A549 (cell line): ENCODE measurements around the gene TMEM60. TPM values are rescaled to one million over a fixed set of nuclear protein-coding genes. Genes with fewer than 3 reads are reported as not detected.

Source experiments
- ATAC-seq, 2 experiments: fragments of 200-7000 bp in 1 of 2; fragments of >200 bp in 1 of 2; cut with Nextera tagmentation in 1 of 2; cut with Tn5 transposase in 1 of 2; 3 replicates each; pipeline versions ENCODE4 v1.8.0 to v1.9.1; 2018 to 2020; ENCODE audit warnings: mild to moderate bottlenecking in 1 of 2, moderate library complexity in 1 of 2
- CTCF ChIA-PET: fragments of 300-600 bp; sonication (Branson Sonifier 250); formaldehyde crosslinking; extraction: SDS; loops from one replicate; lab custom pipeline; 2021; ENCODE audit warnings: antibody characterized with exemption, inconsistent platforms; lab: Yijun Ruan, JAX
- POLR2A ChIA-PET: fragments of 350-600 bp; formaldehyde crosslinking; extraction: SDS; loops from one replicate; lab custom pipeline; 2021; ENCODE audit warnings: antibody characterized with exemption, inconsistent platforms; lab: Yijun Ruan, JAX
- DNase-seq, 2 experiments: peaks; one replicate each; pipeline versions ENCODE4 v3.0.0 to v3.0.0-alpha.2; 2011 to 2016; ENCODE audit warnings: low read depth in 1 of 2, low spot score in 1 of 2
- FAIRE-seq: peaks from 2 replicates; lab custom pipeline; 2011; peaks lifted over from hg19 to GRCh38; lab: Jason Lieb, UNC
- H3K27ac ChIP-seq, 2 experiments: fragments of >200 bp; sonication (Bioruptor Twin); formaldehyde crosslinking; 3 replicates each; pipeline ENCODE4 v1.5.1; 2016 to 2017
- H3K4me1 ChIP-seq: fragments of >200 bp; sonication (Bioruptor Twin); formaldehyde crosslinking; 3 replicates; pipeline ENCODE4 v1.6.1; 2016
- H3K4me2 ChIP-seq: fragments of >200 bp; sonication (Bioruptor Twin); formaldehyde crosslinking; 3 replicates; pipeline ENCODE4 v1.6.1; 2016
- H3K4me3 ChIP-seq: fragments of >200 bp; sonication (Bioruptor Twin); formaldehyde crosslinking; 3 replicates; pipeline ENCODE4 v1.5.1; 2016
- H3K9me3 ChIP-seq: fragments of >200 bp; sonication (Bioruptor Twin); formaldehyde crosslinking; 3 replicates; pipeline ENCODE4 v1.6.1; 2016
- BHLHE40 ChIP-seq: IDR thresholded peaks from 2 replicates; pipeline ENCODE4 v1.6.1; 2012; ENCODE audit warnings: low read depth, low read length, inconsistent platforms
- CBX2 ChIP-seq: fragments of 200-600 bp; sonication (generic); IDR thresholded peaks from 2 replicates; pipeline ENCODE4 v1.6.1; 2016; ENCODE audit warnings: low read depth, mild to moderate bottlenecking, borderline replicate concordance
- ESRRA ChIP-seq: fragments of 150-350 bp; IDR thresholded peaks from 2 replicates; pipeline ENCODE4 v1.6.1; 2014; ENCODE audit warnings: mild to moderate bottlenecking, low read length, borderline replicate concordance
- FOSL2 ChIP-seq, 2 experiments: fragments of 450-650 bp in 1 of 2; fragments of >200 bp in 1 of 2; sonication (Bioruptor Twin) in 1 of 2; formaldehyde crosslinking; IDR thresholded peaks; 2 replicates each; pipeline versions ENCODE4 v1.5.0 to v1.6.1; 2016 to 2020; ENCODE audit warnings: mild to moderate bottlenecking in 1 of 2, moderate library complexity in 1 of 2
- HDAC2 ChIP-seq: fragments of 200-600 bp; sonication (generic); IDR thresholded peaks from 2 replicates; pipeline ENCODE4 v1.6.1; 2016
- HES2 ChIP-seq: fragments of >200 bp; sonication (Bioruptor Twin); formaldehyde crosslinking; IDR thresholded peaks from 2 replicates; pipeline ENCODE4 v1.6.1; 2016
- JUN ChIP-seq, 2 experiments: fragments of >200 bp; sonication (Bioruptor Twin); formaldehyde crosslinking; IDR thresholded peaks; 2 replicates in 1 of 2; 3 replicates in 1 of 2; pipeline ENCODE4 v1.6.1; 2016 to 2017
- JUNB ChIP-seq: fragments of >200 bp; sonication (Bioruptor Twin); formaldehyde crosslinking; IDR thresholded peaks from 2 replicates; pipeline ENCODE4 v1.6.1; 2016
- KDM1A ChIP-seq: fragments of 200-600 bp; sonication (generic); IDR thresholded peaks from 2 replicates; pipeline ENCODE4 v1.6.1; 2016; ENCODE audit warnings: low read depth, mild to moderate bottlenecking
- NR3C1 ChIP-seq: fragments of >200 bp; sonication (Bioruptor Twin); formaldehyde crosslinking; IDR thresholded peaks from 3 replicates; pipeline ENCODE4 v1.6.1; 2017
- PBX3 ChIP-seq: IDR thresholded peaks from 2 replicates; pipeline ENCODE4 v1.6.1; 2012
- PHF8 ChIP-seq: fragments of 200-600 bp; sonication (generic); IDR thresholded peaks from 2 replicates; pipeline ENCODE4 v1.6.1; 2016; ENCODE audit warnings: low read depth, mild to moderate bottlenecking, antibody characterized with exemption, moderate library complexity, borderline replicate concordance
- POLR2A ChIP-seq: IDR thresholded peaks from 2 replicates; pipeline ENCODE4 v1.6.1; 2012; ENCODE audit warnings: mild to moderate bottlenecking, low read length
- RCOR1 ChIP-seq: fragments of 150-350 bp; IDR thresholded peaks from 2 replicates; pipeline ENCODE4 v1.6.1; 2014; ENCODE audit warnings: antibody characterized with exemption, low read length, low read depth
- RFX5 ChIP-seq: fragments of 450-650 bp; IDR thresholded peaks from 2 replicates; pipeline ENCODE4 v1.7.1; 2014; ENCODE audit warnings: antibody characterized with exemption, mild to moderate bottlenecking, moderate library complexity
- TP53 ChIP-seq: fragments of 250-450 bp; sonication (Bioruptor Pico); IDR thresholded peaks from 2 replicates; pipeline ENCODE4 v1.5.0; 2021; ENCODE audit warnings: mild to moderate bottlenecking, moderate library complexity
- ZNF302 ChIP-seq: fragments of 250-450 bp; sonication (Bioruptor Pico); IDR thresholded peaks from 2 replicates; pipeline ENCODE4 v1.9.0; 2021; ENCODE audit warnings: inconsistent platforms, mild to moderate bottlenecking, moderate library complexity
- WGBS: methylation state at CpG from one replicate; pipeline ENCODE4 v1.1.6; 2017; ENCODE audit errors: missing lambda C conversion rate; 5-methylcytosine and 5-hydroxymethylcytosine counted together
- polyA plus RNA-seq, 4 experiments: library from polyadenylated mRNA; depleted of rRNA in 3 of 4; stranded (reverse); fragments of >200 nt; fragmentation: RNase III in 1 of 4; extraction: RNeasy Plus Mini Kit Qiagen cat#74134 plus additional on column Dnase treatment in 1 of 4; gene quantifications; 2 replicates in 3 of 4; 3 replicates in 1 of 4; pipeline ENCODE4 v1.2.3, GENCODE V29; 2011 to 2017
- TF ChIP-seq, protein P1 (sequence below): fragments of 200-600 bp; sonication (generic); IDR thresholded peaks from 2 replicates; pipeline ENCODE4 v1.6.1; 2016; ENCODE audit warnings: antibody characterized with exemption, mild to moderate bottlenecking, moderate library complexity
- TF ChIP-seq, protein P2 (sequence below): fragments of >200 bp; sonication (Bioruptor Twin); formaldehyde crosslinking; IDR thresholded peaks from 3 replicates; pipeline ENCODE4 v1.6.1; 2016

TMEM60 gene
- polyA plus RNA-seq, 2 of the 4 experiments (the other 2 are of a cell fraction): 33.8 to 54.7 TPM

DNA sequence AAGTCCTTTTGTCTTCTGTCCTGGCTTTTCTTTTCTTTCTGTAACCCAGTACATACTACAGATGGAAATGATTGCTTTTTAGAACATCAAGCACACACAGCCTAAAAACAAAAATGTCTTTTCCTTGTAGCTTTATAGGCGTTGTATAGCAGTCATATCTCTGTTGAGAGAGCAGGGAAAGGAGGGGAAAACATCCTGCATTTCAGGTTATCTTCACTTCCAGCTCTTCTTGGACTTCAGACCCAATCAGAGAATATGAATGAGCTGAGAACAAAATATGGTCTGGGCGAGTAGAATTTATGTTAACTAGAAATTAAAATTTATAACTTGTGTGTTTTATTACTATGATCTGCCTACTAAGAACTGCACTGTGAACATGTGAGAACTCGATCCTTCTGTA lies 14.7 kb downstream of the TMEM60 start:
- ChIA-PET POLR2A (no interaction called here), CTCF (interaction anchor here (1.5 to 1.7 kb wide), 2 partner anchors 24 to 133 kb away, joined by 4 read pairs; no protein-coding TSS in a partner anchor)
- Histone ChIP-seq H3K27ac (no peak overlapping the region), H3K9me3 (peaks cover 6% of the 10 kb centered on the region; the same call in 2 of the 3 replicates)
- no peak for DNase-seq
- TF ChIP-seq NR3C1 (no peak), JUN (IDR thresholded peaks at IDR 0.05) (no peak), BHLHE40 (no peak), CBX2 (no peak), KDM1A (no peak), RFX5 (no peak), JUNB (no peak), RCOR1 (no peak), HES2 (no peak), ZNF302 (no peak), PHF8 (no peak), ESRRA (no peak), POLR2A (no peak)
- TF ChIP-seq, protein P1, sequence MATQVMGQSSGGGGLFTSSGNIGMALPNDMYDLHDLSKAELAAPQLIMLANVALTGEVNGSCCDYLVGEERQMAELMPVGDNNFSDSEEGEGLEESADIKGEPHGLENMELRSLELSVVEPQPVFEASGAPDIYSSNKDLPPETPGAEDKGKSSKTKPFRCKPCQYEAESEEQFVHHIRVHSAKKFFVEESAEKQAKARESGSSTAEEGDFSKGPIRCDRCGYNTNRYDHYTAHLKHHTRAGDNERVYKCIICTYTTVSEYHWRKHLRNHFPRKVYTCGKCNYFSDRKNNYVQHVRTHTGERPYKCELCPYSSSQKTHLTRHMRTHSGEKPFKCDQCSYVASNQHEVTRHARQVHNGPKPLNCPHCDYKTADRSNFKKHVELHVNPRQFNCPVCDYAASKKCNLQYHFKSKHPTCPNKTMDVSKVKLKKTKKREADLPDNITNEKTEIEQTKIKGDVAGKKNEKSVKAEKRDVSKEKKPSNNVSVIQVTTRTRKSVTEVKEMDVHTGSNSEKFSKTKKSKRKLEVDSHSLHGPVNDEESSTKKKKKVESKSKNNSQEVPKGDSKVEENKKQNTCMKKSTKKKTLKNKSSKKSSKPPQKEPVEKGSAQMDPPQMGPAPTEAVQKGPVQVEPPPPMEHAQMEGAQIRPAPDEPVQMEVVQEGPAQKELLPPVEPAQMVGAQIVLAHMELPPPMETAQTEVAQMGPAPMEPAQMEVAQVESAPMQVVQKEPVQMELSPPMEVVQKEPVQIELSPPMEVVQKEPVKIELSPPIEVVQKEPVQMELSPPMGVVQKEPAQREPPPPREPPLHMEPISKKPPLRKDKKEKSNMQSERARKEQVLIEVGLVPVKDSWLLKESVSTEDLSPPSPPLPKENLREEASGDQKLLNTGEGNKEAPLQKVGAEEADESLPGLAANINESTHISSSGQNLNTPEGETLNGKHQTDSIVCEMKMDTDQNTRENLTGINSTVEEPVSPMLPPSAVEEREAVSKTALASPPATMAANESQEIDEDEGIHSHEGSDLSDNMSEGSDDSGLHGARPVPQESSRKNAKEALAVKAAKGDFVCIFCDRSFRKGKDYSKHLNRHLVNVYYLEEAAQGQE: no peak
- TF ChIP-seq, all 56 proteins: peak for 0
- ATAC-seq (no peak), FAIRE-seq (no peak)
- WGBS: 86% methylated on average over 3 of the region's 3 CpGs
- H3K4me2 ChIP-seq: no peak overlapping the region
- no peak overlapping the region for H3K4me3 ChIP-seq
- no peaks in the 10 kb centered on the region for H3K4me1 ChIP-seq

- FAIRE-seq (no peak), ATAC-seq (no peak), DNase-seq (no peak)
- peaks cover 6% of the 10 kb centered on the region; the same call in 2 of the 3 replicates for H3K9me3 ChIP-seq
- 91% methylated on average over 1 of the region's 1 CpG for WGBS
- CTCF ChIA-PET: interaction anchor here (0.6 to 1.7 kb wide), 3 partner anchors 24 to 132 kb away, joined by 3 to 4 read pairs (median 4); no protein-coding TSS in a partner anchor
- H3K4me3 ChIP-seq: no peak overlapping the region
- H3K4me2 ChIP-seq: no peak overlapping the region
- H3K4me1 ChIP-seq: no peaks in the 10 kb centered on the region
- TF ChIP-seq FOSL2 (IDR thresholded peaks at IDR 0.05) (no peak), FOSL2 (CRISPR knock-in tag; IDR thresholded peaks at IDR 0.05) (no peak), HES2 (no peak), TP53 (CRISPR knock-in tag) (no peak), HDAC2 (no peak), PBX3 (no peak), POLR2A (no peak)
- TF ChIP-seq, protein P2, sequence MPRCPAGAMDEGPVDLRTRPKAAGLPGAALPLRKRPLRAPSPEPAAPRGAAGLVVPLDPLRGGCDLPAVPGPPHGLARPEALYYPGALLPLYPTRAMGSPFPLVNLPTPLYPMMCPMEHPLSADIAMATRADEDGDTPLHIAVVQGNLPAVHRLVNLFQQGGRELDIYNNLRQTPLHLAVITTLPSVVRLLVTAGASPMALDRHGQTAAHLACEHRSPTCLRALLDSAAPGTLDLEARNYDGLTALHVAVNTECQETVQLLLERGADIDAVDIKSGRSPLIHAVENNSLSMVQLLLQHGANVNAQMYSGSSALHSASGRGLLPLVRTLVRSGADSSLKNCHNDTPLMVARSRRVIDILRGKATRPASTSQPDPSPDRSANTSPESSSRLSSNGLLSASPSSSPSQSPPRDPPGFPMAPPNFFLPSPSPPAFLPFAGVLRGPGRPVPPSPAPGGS: no peak
- POLR2A ChIA-PET: no interaction called here
- H3K27ac ChIP-seq: no peak overlapping the region
Measured at GRCh38 chr7:77783111-77783510, 15.1 kb downstream of the TMEM60 start.
